PC-3 (cell line): ENCODE data around the gene TLDC2. TPM values are rescaled to one million over a fixed set of nuclear protein-coding genes. Genes with fewer than 3 reads are reported as not detected.

Source experiments
- ATAC-seq: fragments of 200-7000 bp; cut with Tn5 transposase; 2 replicates; pipeline ENCODE4 v1.9.1; 2020; ENCODE audit warnings: mild to moderate bottlenecking, moderate library complexity
- BruUV-seq: library from RNA; stranded (reverse); fragments of 400-500 nt; replicated peaks from 2 replicates; lab custom pipeline; 2021; lab: Mats Ljungman, UMichigan
- CTCF ChIA-PET: fragments of 300-600 bp; sonication (Branson Sonifier 250); formaldehyde crosslinking; loops from one replicate; lab custom pipeline; 2022; ENCODE audit warnings: antibody characterized with exemption; lab: Charles Lee
- POLR2A ChIA-PET: fragments of 300-600 bp; sonication (Branson Sonifier 250); formaldehyde crosslinking; loops from one replicate; lab custom pipeline; 2022; ENCODE audit warnings: antibody characterized with exemption; ENCODE audit not compliant: unreplicated experiment; lab: Charles Lee
- DNase-seq: peaks from one replicate; pipeline ENCODE4 v3.0.0-alpha.2; 2015
- H2AFZ ChIP-seq: fragments of 300-600 bp; sonication (generic); 2 replicates; pipeline ENCODE4 v1.6.0; 2016; ENCODE audit warnings: antibody characterized with exemption, low read length
- H3F3A ChIP-seq: fragments of 300-600 bp; sonication (generic); one replicate; pipeline ENCODE4 v1.6.0; 2017; ENCODE audit warnings: antibody characterized with exemption, low read length, control low read depth, mild to moderate bottlenecking; ENCODE audit not compliant: unreplicated experiment
- H3K27ac ChIP-seq: fragments of 300-600 bp; sonication (generic); 2 replicates; pipeline ENCODE4 v1.5.1; 2016; ENCODE audit warnings: mild to moderate bottlenecking, low read length
- H3K27me3 ChIP-seq: fragments of 300-600 bp; sonication (generic); 2 replicates; pipeline ENCODE4 v1.6.1; 2016; ENCODE audit warnings: low read length, mixed read lengths
- H3K36me3 ChIP-seq: fragments of 300-600 bp; sonication (generic); 2 replicates; pipeline ENCODE4 v1.6.1; 2016; ENCODE audit warnings: low read depth, mixed run types, low read length, mixed read lengths
- H3K4me1 ChIP-seq: fragments of 300-600 bp; sonication (generic); 2 replicates; pipeline ENCODE4 v1.5.1; 2016; ENCODE audit warnings: low read length; ENCODE audit not compliant: insufficient read depth
- H3K4me2 ChIP-seq: fragments of 300-600 bp; sonication (generic); 2 replicates; pipeline ENCODE4 v1.6.0; 2016; ENCODE audit warnings: low read length
- H3K4me3 ChIP-seq: fragments of 300-600 bp; sonication (generic); 2 replicates; pipeline ENCODE4 v1.5.1; 2016; ENCODE audit warnings: mild to moderate bottlenecking, low read length, mixed read lengths
- H3K79me2 ChIP-seq: fragments of 300-600 bp; sonication (generic); 2 replicates; pipeline ENCODE4 v1.6.1; 2017; ENCODE audit warnings: low read length, mixed read lengths
- H3K9ac ChIP-seq: fragments of 300-600 bp; sonication (generic); 2 replicates; pipeline ENCODE4 v1.6.0; 2016; ENCODE audit warnings: mild to moderate bottlenecking, low read length
- H3K9me2 ChIP-seq: fragments of 300-600 bp; sonication (generic); replicated peaks from 2 replicates; pipeline ENCODE4 v1.6.1; 2016; ENCODE audit warnings: mixed run types, low read length, mixed read lengths
- H3K9me3 ChIP-seq: fragments of 300-600 bp; sonication (generic); 2 replicates; pipeline ENCODE4 v1.6.1; 2016; ENCODE audit warnings: low read length, mixed read lengths
- H4K20me1 ChIP-seq: fragments of 300-600 bp; sonication (generic); 2 replicates; pipeline ENCODE4 v1.6.1; 2016; ENCODE audit warnings: low read length, mixed read lengths
- CTCF ChIP-seq: fragments of 300-600 bp; sonication (generic); conservative IDR thresholded peaks from 2 replicates; pipeline ENCODE4 v1.5.1; 2017; ENCODE audit warnings: antibody characterized with exemption, low read depth, mild to moderate bottlenecking, low read length
- EZH2 ChIP-seq: fragments of 300-600 bp; sonication (generic); IDR thresholded peaks from one replicate; pipeline ENCODE4 v1.6.1; 2017; ENCODE audit warnings: antibody characterized with exemption, mild to moderate bottlenecking, low read length; ENCODE audit not compliant: unreplicated experiment
- EZH2phosphoT487 ChIP-seq: fragments of 300-600 bp; sonication (generic); IDR thresholded peaks from 2 replicates; pipeline ENCODE4 v1.6.1; 2018; ENCODE audit warnings: mild to moderate bottlenecking, antibody characterized with exemption, low read length, borderline replicate concordance
- intact Hi-C: fragments of 100-400 bp; cut with micrococcal nuclease; formaldehyde crosslinking; loops from 2 replicates; pipeline ENCODE4 v1.9.0; 2023
- total RNA-seq: library from RNA; depleted of rRNA; stranded (reverse); fragments of >200 nt; gene quantifications from 2 replicates; pipeline ENCODE4 v1.2.3, GENCODE V29; 2014

Gene TLDC2
- total RNA-seq, 1 experiment from 2014 or later: not detected

DNA sequence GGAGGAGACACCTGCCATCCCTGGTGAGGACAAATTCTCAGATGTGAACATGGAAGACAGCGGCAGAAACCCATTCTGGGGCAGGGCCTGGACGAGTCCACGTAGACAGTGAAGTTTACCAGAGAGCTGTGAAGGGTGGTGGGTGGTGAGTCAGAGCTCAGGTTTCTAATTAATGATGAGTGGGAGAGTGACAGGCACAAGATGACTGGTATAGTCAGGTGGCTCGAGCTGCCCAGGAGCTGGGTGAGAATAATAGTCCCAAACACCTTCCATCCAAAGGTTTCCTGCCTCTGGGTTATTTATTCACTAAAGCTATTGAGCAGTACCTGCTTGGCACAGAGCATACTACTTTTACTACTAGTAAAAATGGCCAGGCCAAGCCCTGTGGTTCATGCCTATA, 6.0 kb downstream of the TLDC2 start:
- BruUV-seq: no TSS peak
- H3K4me2 ChIP-seq: no peak overlapping the region

GRCh38 chr20:36883977-36884535, 8.1 kb downstream of the TLDC2 start:
- H3K9me3 ChIP-seq: no peaks in the 10 kb centered on the region
- no peaks in the 10 kb centered on the region for H3K9me2 ChIP-seq
- H3K4me2 ChIP-seq: no peak overlapping the region
- DNase-seq (no peak), ATAC-seq (no peak)
- H3K27ac ChIP-seq: no peak overlapping the region
- BruUV-seq: no TSS peak
- H3K27me3 ChIP-seq: no peaks in the 10 kb centered on the region
- H4K20me1 ChIP-seq: no peaks in the 10 kb centered on the region
- H3K36me3 ChIP-seq: no peaks in the 10 kb centered on the region
- H3F3A ChIP-seq: no peaks in the 10 kb centered on the region
- H3K4me3 ChIP-seq: no peak overlapping the region
- H3K79me2 ChIP-seq: no peaks in the 10 kb centered on the region
- ChIA-PET CTCF (no interaction called here), POLR2A (no interaction called here)
- H3K9ac ChIP-seq: no peak overlapping the region
- H2AFZ ChIP-seq: no peak overlapping the region
- intact Hi-C loops: no loop called here
- TF ChIP-seq CTCF: no peak
- TF ChIP-seq EZH2: no peak
- TF ChIP-seq EZH2phosphoT487: no peak
- H3K4me1 ChIP-seq: peaks cover 4% of the 10 kb centered on the region; the same call in 1 of the 2 replicates

More for the DNA sequence above, 6.0 kb downstream of the TLDC2 start:
- Histone ChIP-seq H3K27me3 (no peaks in the 10 kb centered on the region), H4K20me1 (no peaks in the 10 kb centered on the region), H3K36me3 (no peaks in the 10 kb centered on the region), H3K27ac (no peak overlapping the region), H3K4me1 (no peaks in the 10 kb centered on the region), H3K9me3 (no peaks in the 10 kb centered on the region), H2AFZ (no peak overlapping the region), H3K9me2 (no peaks in the 10 kb centered on the region), H3K4me3 (no peak overlapping the region), H3K79me2 (no peaks in the 10 kb centered on the region), H3K9ac (no peak overlapping the region), H3F3A (no peaks in the 10 kb centered on the region)
- no peak for DNase-seq
- CTCF ChIA-PET: interaction anchor here (0.5 to 0.6 kb wide), 2 partner anchors 57 to 739 kb away, joined by 3 to 7 read pairs; no protein-coding TSS in a partner anchor
- TF ChIP-seq EZH2phosphoT487 (no peak), EZH2 (no peak), CTCF (no peak)
- peak; percentile 54 for ATAC-seq
- intact Hi-C loops: no loop called here
- POLR2A ChIA-PET: no interaction called here

GRCh38 chr20:36885356-36885755, 9.4 kb downstream of the TLDC2 start:
- 0 out of 2 replicates have a peak, but pooled peaks have one; percentile 3 for ATAC-seq
- Histone ChIP-seq H3K27ac (no peak overlapping the region), H3K4me2 (no peak overlapping the region), H3K36me3 (no peaks in the 10 kb centered on the region), H3K79me2 (no peaks in the 10 kb centered on the region), H4K20me1 (no peaks in the 10 kb centered on the region), H3K4me1 (peaks cover 4% of the 10 kb centered on the region; the same call in 1 of the 2 replicates), H3K9ac (no peak overlapping the region), H3F3A (no peaks in the 10 kb centered on the region), H3K9me2 (no peaks in the 10 kb centered on the region), H3K9me3 (no peaks in the 10 kb centered on the region), H3K27me3 (no peaks in the 10 kb centered on the region), H3K4me3 (no peak overlapping the region), H2AFZ (no peak overlapping the region)
- POLR2A ChIA-PET: no interaction called here
- TF ChIP-seq CTCF (peak; percentile 41; the same call in 1 of the 2 replicates), EZH2phosphoT487 (no peak), EZH2 (no peak)
- no TSS peak for BruUV-seq
- CTCF ChIA-PET: no interaction called here
- intact Hi-C loops: loop anchor here (5.0 kb wide), 1 partner anchor 48 kb away; no protein-coding TSS in a partner anchor
- DNase-seq: peak; percentile 29
